Activated CD4-positive, alpha-beta T cell treated with anti-CD3 and anti-CD28 coated beads, Interleukin-10, Interleukin-2, amounts not matched to agents 100 ng/mL and 50 ng/mL, durations not matched to agents 16 hours and 8 hours (primary cell): ENCODE measurements around the gene HES1.
"Not testable (repeated sequence)": the region's sequence is repeated elsewhere in the genome, so short reads cannot be mapped to it uniquely, and the experiment has no call there.

ENCODE experiments used
- DNase-seq: peaks from one replicate; pipeline ENCODE4 v3.0.0-alpha.2; 2020

Gene HES1

DNA sequence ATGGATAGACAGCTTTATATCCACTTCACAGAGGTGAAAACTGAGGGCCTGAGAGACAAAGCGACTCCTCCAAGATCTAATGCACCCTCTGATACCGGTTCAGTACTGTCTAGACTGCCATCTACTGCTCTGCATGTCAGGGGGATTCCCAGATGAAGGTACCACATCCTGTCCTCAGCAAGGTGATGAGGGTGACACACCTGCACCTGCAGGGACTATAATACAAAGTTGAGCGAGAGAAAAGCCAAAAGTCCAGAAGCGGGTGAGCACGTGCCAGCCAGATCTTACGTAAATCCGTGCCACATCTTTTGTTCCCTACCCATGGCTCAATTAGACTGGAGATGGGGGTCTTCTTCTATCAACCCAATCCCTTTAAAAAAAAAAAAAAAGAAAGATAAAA, 32.4 kb upstream of the HES1 start:
- DNase-seq = peak; percentile 19

DNA sequence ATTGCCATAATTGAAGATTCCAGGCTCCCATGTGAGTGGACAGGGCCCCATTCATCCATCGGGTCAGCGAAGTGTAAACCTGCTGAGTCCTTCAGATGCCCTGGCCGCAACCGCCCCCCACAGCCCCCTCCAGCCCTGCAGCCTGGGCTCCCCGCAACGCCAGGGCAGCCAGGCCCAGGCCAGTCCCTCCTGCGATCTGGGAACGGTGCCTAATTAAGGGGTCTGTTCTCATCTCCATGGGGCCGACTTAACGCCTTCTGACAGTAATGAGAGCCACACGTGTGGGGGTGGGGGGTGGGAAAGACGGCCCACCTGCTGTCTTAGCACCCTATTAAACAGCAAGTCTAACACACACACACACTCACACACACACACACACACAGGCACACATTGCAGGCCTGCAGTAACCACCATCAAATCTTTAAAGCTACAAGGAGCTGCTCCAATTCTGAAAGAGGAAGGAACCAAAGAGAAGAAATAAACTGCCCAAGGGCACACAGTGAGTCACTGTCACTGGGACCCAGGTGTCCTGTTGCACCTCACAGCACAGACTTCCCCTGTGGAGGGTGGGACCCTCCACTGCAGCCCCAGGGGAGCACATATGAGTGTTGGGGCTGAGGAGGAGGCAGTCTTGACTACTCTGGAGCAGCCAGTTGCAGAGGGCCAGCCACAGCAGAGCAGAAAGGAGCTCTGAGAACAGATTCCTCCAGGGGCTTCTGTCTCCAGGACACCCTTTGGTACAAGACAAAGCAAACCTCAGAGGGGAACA, 31.8 kb upstream of the HES1 start:
- DNase-seq = no peak

DNA sequence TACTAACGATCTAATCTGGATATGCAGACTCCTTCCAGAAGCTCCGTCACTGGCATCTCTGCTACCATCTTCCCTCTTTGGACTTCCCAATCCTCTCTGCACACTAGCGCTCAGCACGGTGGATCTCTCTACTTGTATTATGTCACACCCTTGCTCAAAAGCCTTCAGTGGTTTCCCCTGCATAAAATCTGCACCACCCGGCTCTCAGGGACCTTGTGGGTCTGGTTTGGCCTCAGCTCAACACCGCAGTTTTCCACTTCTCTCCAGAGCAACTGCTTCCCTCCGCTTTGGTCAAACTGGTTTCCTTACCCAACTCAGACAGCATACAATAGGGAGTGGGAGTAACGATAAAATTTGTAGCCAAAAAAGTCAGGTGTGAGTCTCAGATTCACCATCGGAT, 30.7 kb upstream of the HES1 start:
- DNase-seq = no peak

DNA sequence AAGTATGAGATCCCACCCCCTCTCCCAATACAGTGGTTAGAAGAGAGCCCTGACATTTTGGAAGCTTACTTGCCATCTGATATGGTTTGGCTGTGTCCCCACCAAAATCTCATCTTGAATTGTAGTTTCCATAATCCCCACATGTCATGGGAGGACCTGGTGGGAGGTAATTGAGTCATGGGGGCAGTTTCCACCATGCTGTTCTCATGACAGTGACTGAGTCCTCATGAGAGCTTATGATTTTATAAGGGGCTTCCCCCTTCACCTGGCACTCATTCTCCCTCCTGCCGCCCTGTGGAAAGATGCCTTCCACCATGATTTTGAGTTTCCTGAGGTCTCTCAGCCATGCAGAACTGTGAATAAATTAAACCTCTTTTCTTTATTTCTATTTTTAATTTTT, 28.8 kb upstream of the HES1 start:
- DNase-seq = no peak

DNA sequence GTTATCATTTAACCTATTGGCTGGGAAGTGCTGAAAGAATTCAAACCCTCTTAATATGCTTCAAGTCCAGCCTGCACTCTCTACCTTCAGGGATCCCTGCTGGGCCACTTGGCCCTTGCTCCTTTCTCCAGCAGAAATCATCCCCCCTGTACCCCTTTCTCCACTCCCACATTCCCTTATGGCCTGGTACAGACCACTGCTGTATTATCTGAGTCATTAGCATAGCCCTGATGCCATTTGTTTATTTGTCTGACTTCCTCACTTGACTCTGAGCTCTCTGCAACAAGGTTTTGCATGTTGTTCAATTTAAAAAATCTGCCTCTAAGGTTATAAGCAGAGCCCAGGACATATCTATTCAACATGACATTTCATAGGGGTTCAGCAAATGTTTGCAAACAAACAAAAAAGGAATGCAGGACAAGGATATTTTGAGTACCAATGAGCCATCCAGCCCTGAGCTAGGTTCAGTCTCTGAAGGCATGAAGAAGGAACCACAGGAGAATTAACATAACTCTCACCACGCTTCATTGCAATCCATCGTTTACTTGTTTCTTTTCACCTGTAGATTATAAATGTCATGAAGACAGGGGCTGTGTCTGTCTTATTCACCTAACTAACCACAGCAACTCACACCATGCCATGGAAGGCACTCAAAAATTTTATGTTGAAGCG, 26.6 kb upstream of the HES1 start:
- no peak for DNase-seq

DNA sequence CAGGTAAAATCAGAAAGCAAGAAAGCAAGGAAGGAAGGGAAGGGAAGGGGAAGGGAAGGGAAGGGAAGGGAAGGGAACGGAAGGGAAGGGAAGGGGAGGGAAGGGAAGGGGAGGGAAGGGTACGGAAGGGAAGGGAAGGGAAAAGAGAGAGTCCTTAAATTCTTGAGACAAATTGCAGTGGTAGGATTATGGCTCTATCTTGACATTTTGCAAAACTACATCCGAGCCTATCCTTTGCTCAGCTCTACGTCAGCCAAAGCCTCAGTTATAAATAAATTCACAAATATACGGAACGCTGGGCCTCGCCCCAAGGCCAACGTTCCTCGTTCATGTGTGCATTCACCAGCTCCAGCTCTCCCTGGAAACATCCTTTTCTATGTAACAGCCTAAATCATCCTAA, 25.5 kb upstream of the HES1 start:
- no peak for DNase-seq

DNA sequence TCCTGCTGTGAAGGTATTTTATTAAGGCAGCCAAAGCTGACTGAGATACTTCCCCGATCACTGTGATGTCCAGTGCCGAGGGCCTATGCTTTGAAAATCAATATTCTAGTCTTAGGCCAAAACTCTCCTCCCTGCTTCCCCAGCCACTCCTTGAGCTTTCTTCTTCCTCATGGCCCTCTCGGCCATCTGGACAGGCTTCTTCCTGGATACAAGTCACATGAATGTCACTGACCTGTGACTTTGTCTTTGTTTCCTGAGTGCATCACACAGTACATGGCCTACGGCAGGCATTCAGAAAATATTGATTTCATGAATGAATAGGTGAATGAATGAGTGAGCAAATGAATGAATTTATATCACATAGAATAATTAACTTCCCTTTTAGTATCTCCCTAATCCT, 24.6 kb upstream of the HES1 start:
- no peak for DNase-seq

DNA sequence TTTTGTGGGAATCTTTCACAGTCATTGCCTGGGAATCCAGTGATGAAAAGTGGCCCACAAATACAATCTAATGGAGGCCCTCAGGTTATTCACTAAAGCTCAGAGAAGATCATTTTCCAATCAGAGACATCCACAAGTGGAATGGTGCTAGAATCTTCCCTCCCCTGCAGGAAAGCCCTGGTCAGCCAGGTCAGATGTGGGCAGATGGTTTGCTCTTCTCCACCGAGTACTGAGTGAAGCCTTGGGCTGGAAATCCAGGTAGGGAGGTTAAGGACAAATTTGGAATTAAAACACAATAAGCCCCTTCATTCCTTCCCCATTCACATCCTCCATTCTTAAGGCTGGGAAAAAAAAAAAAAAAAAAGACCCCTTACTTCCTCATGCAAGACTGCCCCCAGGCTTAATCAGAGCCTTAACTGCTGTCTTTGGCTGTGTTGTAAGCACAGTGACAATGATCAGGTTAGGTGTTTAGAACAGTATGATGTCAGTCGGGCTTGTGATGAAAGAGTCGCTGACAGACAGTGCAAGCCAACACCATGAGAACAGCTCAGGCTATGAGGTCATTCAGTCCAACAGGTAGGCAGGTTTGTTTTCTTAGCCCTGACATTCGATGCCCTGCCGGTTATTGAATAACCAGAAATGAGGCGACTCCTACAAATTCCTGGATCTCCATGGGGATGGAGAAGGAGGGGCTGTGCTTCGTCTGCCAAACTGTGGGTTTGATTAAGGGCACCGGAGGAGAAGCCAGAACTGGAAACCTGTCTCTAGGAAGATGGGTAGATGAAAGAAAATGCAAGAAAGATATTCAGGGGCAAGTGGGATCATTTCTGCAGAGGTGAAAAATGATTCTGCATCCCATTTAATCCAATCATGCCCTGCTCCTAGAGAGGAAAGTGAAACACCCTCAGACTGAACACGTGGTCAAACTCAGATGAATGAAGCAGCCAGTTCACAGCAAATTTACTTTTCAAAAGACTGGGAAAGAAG, 23.5 kb upstream of the HES1 start:
- DNase-seq = no peak

DNA sequence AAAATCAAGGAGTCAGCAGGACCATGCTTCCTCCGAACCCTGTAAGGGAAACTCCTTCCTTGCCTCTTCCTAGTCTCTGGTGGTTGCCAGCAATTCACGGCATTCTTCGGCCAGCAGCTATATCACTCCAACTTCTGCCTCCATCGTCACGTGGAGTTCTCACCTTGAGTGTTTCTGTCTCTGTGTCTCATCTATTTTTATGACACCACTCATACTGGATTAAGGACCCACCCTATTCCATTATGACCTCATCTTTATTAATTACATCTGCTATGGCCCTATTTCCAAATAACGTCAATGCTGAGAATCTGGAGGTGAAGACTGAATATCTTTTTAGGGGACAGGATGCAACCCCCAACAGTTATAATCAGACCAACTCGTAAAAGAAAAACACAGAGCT, 21.8 kb upstream of the HES1 start:
- no peak for DNase-seq

DNA sequence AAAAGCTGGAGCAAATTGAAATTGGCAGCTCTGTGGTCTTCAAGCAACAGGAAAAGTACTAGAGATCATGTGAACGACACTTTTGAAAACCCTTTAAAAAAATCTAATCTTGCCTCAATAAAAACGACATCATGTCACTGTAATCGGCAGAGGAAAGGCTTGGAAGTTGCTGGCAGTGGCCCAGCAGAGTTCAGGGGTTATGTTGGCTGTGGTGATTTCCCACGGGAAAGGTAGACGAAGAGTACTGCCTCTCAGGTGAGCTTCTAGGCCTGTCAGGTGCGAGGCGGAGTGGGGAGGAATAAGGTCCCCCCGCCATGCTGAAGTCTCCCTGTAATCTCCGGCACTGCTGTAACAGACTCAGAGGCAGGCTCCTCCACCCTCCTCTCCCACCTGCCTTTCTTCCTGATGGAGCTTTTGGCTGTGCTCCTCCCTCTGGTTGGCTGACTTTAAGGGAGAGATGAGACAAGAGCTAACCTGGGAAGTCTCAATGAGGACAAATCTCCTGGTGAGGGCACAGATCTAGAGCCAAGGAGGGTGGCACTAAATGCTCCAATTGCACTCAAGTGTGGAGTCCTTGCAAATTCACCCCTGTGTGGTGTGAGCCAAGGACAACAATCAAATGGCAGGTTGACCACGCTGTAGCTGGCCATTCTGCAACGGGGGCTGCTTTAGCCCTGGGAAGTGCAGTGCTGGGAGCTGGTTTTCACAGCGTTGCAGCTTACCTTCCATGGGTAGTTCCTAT, 18.7 kb upstream of the HES1 start:
- DNase-seq = no peak

DNA sequence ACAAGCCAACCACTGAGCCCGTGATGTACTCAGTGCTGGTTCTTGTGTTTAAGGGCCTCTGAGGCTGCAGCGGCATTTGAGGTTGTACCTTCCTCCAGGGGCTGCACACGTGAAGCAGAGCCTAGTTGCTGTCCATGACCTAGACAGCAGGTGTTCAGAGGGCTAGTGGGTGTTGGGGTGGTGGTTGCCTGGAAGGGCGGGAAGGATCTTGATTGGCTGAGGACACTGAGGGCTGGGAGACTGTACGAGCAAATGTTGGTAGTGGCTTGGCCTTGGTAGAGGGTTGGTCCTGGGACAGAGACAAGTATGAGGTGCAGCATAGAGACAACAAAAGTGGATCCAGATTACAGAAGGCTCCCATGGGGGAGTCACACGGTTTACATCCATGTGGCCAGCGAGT, 17.0 kb upstream of the HES1 start:
- no peak for DNase-seq

DNA sequence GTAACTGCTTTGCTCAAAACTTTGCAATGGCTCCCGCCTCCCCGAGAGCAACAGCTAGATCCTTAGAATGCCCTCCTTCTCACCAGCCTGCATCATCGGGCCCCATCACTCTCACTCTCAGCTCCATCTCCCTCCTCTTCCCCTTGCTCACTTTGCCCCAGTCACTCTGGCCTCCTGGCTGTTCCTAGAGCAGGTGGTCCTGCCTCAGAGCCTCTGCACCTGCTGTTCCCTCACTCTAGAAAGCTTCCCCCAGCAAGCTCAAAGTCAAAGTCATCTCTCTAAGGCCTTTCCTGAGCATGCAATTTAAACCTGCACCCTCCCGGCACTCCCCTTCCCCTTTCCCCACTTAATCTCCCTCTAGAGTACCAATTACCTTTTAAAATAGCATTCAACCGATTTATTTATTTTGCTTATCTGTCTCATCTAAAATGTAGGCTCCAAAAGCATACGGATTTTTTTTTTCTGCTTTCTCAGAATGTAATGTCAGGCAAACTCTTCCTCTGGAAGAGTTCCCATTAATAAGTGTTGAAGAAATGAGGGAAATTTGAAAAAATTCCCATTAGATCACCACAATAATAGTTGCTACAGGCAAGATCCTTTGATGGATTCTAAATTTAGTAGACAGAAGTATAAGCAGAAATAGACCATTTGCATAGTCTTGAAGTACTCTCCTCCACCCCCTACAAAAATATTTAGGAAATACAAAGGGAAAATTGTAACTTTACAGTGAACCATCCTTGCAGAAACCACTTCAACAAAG, 15.9 kb upstream of the HES1 start:
- no peak for DNase-seq

DNA sequence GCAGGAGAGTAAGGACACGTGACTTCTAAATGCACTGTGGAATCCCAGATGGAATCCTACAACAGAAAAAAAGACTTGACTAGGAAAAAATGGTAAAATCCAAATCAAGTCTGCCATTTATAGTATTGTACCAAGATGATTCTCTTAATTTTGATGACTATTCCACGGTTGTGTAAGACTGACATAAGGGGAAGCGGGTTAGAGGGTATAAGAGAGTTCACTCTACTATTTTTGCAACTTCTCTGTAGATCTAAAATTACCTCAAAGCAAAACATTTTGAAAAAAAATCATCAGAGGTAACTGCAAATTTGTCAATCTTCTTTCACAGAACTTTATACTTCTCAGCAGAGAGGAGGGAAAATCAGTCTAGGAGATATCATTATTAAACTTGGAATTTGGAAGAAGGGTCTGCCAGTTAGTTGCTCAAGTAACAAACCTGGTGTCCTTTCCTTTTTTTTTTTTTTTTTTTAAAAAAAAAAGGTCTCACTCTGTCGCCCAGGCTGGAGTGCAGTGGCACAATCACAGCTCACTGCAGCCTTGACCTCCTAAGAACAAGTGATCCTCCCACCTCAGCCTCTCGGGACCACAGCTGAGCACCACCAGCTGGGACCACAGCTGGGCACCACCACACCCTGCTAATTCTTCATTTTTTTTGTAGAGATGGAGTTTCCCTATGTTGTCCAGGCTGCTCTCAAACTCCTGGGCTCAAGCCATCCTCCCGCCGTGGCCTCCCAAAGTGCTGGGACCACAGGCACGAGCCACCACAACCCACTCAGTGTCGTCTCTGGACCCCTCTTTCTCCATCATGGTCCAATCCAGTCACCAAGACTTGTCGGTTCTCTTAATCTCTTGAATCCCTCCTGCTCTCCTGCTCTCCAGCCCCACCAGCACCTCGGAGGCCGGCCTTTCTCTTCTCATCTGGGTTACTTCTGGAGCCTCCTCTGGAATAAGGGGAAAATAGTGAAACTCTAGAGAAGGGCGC, 14.9 kb upstream of the HES1 start:
- no peak for DNase-seq

DNA sequence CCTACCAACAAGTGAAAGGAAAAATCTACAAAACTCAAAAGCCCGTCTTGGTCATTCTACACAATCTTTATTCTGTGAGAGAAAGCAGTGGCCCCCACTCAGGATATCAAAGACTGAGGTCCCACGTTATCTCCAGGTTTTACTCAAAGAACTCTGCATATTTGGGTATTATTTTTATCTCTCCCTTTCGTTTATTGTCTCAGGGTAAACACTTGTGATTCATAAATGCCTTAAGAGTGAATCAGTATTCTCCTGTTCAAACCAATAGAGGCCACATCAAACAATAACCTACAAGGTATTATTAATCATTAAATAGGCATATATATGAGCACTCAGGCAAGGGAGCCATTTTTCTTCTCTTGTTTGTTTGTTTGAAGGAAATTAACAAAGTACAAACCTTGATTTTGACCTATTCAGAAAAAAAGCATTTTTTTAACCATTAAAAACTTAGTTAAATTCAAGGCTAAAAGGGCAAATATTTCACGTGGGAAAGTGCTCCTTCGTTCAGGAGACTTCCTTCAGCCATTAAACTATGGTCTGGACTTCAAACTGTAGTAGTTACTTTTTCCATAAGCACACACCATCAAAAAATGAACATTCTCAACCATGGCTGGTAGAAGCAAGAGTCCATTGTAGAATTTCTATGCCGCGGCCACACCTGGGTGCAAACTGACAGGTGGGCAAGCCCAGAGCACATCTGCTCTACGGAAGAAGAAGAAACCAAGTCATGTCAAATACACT, 13.9 kb upstream of the HES1 start:
- DNase-seq = no peak

DNA sequence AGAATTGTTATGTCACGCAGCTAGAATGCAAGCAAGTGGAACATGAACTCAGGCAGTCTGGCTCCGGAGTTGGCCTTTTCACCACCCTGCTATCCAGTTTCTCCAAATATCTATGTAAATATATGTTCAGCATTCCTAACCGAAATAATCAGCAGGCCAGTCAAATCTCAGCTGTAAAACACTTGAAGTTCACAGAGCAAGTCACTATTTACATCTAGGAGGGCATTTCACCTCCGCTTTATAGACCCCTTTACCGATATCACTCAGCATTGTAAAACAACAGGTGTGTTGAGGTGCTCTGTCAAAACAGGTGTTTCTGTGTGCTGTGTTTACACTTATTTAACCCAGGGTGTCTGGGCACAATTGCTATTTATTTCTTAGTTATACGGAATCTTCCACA, 12.2 kb upstream of the HES1 start:
- DNase-seq = no peak

DNA sequence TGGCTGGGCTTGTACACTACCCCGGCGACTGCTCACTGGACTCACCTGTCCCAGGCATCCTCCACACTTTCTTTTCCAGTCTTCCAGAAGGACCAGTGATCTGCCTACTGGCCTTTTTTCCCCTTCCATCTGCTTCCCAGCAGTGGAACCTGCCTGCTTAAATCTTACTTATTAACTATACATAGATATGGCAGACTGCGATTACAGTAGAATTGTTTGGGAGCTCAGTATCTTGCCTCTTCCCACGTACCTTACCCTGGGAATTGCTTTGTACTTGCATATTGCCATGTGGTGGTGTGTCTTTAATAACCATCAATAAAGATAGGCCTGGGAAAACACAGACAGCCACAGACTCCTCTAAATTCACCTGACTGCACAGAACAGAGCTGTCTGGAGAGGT, 11.8 kb upstream of the HES1 start:
- no peak for DNase-seq

DNA sequence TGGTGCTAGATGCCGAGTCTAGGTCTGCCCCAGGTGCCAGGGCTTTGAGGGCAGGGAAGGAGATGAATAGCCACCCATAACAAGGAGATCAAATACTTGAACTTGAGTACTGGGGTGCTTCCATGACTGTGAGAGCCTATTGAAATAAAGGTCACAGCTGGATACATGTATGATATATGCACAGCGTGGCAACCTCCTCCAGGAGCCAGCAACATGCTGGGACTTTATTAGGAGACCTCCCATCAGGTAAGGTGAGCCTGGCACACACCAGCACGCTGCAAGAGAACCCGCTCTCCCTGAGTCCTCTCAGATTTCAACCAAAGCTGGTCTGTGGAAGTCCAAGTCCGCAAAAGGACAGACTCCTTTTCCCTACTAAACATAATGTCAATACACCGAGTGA, 10.5 kb upstream of the HES1 start:
- no peak for DNase-seq

DNA sequence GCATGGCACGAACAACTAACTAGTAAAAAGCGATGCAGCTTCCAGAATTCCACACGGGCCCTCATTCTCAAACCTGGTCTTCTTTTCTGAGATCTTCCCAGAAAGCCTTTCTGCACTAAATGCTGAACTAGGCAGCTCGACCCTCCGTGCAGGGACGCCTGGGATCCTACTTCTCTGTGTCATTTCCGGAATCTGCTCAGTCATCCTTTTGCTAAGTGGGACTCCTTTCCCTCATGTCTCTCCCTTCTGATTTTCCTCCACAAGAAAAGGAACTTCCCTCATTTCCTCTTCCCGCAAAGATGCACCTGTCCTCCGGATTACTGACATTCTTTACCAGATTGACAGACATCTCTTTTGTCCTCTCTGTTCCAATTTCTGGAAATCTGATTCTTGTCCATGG, 9.2 kb upstream of the HES1 start:
- no peak for DNase-seq

DNA sequence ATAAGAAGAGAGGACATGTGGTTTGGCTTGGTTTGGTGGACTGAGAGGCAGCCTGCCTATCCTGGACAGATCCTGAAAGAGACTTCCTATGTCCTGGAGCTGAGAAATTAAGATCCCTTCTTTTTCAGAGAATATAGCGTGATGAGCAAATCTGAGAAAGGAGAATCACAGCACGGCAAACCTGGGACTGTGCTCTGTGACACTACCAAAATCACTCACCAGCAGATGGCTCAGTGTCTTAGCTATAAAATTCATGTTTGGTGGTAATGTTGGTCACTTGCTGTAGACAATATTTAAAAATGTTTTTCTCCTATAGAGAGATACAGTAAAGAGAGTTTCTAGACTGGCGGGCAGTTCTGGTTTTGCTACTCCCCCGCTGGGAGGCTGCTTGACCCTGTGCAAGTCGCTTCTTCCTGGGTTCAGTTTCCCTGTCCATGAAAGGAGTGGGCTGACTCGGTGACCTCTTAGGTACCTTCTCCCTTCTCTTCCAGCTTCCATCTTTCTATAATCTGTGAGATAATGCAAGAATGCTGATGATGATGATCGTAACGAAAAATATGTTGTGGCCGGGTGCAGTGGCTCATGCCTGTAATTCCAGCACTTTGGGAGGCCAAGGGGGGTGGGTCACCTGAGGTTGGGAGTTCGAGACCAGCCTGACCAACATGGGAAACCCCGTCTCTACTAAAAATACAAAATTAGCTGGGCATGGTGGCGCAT, 7.6 kb upstream of the HES1 start:
- DNase-seq = no peak

DNA sequence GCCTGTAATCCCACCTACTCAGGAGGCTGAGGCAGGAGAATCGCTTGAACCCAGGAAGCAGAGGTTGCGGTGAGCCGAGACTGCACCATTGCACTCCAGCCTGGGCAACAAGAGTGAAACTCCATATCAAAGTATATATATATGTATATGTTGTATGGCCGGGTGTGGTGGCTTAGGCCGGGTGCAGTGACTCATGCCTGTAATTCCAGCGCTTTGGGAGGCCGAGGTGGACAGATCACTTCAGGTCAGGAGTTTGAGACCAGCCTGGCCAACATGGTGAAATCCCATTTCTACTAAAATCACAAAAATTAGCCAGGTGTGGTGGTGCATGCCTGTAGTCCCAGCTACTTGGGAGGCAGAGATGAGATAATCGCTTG, 7.0 kb upstream of the HES1 start:
- not testable (repeated sequence) for DNase-seq
